Retinal pigment epithelial cell (primary cell): ENCODE measurements around the gene TIFAB.

ENCODE experiments used
- DNase-seq: peaks from one replicate; pipeline ENCODE4 v3.0.0-alpha.2; 2010; ENCODE audit warnings: low read depth
- H3K4me3 ChIP-seq: 2 replicates; pipeline ENCODE4 v1.5.1; 2011; ENCODE audit warnings: mild to moderate bottlenecking, low read length, control low read depth, moderate library complexity
- TF ChIP-seq, protein P1 (sequence below): conservative IDR thresholded peaks from 2 replicates; pipeline ENCODE4 v1.5.1; 2011; ENCODE audit warnings: low read depth, low read length, control low read depth, inconsistent platforms

TIFAB gene

DNA sequence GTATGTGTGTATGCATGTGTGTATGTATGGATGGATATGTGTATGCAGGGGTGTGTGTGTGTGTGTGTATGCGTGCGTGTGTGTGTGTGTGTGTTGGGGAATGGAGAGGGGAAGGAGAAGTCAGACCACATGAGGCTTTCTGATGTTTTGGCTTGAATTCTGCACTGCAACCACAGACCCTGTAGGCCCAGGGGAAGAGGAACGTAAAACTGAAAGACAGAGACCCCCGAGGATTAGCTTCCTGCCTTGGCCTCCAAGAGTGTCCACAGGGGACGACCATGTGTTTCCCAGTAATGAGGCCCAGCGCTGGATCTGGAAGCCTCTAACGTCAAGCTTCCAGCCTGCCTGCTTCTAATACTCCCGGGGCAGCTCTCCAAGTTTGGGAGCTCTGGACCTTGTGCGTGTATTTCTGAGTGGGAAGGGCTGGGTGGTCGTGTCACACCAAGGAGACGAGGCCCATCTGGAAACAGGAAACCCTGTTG lies 10.8 kb downstream of the TIFAB start:
- no peak for DNase-seq
- no peak overlapping the region for H3K4me3 ChIP-seq
- TF ChIP-seq, protein P1, sequence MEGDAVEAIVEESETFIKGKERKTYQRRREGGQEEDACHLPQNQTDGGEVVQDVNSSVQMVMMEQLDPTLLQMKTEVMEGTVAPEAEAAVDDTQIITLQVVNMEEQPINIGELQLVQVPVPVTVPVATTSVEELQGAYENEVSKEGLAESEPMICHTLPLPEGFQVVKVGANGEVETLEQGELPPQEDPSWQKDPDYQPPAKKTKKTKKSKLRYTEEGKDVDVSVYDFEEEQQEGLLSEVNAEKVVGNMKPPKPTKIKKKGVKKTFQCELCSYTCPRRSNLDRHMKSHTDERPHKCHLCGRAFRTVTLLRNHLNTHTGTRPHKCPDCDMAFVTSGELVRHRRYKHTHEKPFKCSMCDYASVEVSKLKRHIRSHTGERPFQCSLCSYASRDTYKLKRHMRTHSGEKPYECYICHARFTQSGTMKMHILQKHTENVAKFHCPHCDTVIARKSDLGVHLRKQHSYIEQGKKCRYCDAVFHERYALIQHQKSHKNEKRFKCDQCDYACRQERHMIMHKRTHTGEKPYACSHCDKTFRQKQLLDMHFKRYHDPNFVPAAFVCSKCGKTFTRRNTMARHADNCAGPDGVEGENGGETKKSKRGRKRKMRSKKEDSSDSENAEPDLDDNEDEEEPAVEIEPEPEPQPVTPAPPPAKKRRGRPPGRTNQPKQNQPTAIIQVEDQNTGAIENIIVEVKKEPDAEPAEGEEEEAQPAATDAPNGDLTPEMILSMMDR, result no peak

DNA sequence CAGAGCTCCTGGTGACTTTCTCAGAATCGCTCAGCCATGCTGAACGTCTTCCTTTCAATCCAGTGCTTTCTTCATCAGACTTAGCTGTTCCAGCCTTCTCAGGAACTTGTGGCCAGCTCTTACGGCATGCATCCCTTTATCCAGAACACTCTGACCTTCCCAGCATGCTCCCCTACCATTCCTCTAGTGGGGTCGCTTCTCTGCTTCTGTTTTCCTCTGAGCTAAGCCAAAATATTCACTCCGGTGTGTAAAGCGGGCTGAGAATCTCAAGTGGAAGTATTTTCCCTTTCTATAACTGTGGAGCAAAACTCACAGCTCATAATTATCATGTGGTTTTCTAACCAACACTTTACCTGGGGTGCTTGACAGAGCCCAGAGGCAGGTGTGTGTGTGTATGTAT lies 11.2 kb downstream of the TIFAB start:
- DNase-seq, result no peak
- no peak overlapping the region for H3K4me3 ChIP-seq
- TF ChIP-seq, protein P1, result no peak

DNA sequence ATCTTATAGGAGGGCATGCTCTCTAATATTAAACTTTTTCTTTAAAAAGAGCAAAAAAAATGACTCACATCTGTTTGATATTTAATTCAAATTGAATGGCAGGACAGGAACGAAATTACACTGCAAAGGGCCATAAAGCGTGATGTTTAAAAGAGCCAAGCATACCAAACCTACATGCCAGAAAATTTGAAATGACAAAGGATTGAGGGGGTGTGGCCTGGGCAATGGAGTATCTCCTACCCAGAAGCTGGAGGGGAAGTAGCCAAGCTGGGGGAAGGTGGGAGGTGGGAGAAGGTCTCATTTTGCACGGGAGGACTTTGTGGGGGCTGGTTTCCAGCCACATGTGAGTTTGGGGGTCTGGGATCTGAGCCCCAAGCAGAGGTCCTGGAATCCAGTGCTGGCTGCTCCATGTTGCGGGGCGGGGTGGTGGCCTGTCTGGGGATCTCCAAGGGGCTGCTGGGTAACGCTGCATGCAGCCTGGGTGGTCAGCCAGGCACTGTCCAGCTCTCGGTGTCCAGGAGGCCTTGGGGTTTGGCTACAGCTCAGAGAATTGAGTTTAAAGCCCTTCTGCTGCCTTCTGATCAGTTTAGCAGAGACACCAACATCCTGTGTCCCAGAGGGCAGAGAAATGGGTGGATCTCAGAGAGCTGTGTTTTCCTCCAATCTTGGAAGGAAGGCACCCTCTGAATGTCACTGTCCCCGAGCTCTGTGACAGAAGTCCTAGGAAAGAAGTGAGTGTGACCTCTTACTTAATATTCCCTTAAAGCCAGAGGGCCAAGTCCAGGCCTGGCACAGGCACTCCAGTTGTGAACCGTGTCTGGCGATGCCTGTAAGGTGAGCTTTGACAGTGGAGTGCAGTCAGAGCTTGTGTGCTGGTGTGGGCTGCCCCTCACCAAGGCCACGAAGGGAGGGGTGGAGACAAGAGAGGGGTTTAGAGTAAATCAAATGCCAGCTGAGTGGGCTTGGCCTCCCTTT lies 12.6 kb downstream of the TIFAB start:
- TF ChIP-seq, protein P1, result no peak
- no peak for DNase-seq
- no peak overlapping the region for H3K4me3 ChIP-seq

DNA sequence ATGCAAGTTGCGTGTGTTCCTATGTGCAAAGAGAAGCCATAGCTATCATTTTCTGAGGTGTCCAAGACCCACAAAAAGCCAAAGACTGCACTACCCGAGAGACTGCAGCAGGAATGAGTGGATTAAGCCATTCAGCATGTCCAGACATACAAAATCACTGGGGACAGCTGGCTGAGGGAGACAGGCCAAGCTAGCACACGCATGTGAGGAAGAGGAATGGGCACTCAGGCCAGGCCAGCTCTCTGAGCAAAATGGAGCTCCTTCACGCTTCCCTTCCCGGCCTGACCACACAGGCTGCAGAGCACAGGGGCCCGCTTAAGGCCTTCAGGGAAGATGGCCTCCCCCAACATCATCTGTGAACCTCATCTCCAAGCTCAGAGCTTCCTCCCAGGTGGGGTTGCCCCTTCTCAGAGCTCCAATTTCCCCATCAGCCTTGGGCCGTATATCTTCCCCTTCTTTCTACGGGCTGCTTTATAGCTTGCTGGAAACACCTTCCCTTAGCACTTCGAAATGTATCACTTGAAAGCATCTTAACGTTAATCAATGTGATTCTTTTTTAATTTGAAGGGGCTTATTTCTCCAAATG lies 13.4 kb downstream of the TIFAB start:
- no peak for DNase-seq
- TF ChIP-seq, protein P1, result no peak

DNA sequence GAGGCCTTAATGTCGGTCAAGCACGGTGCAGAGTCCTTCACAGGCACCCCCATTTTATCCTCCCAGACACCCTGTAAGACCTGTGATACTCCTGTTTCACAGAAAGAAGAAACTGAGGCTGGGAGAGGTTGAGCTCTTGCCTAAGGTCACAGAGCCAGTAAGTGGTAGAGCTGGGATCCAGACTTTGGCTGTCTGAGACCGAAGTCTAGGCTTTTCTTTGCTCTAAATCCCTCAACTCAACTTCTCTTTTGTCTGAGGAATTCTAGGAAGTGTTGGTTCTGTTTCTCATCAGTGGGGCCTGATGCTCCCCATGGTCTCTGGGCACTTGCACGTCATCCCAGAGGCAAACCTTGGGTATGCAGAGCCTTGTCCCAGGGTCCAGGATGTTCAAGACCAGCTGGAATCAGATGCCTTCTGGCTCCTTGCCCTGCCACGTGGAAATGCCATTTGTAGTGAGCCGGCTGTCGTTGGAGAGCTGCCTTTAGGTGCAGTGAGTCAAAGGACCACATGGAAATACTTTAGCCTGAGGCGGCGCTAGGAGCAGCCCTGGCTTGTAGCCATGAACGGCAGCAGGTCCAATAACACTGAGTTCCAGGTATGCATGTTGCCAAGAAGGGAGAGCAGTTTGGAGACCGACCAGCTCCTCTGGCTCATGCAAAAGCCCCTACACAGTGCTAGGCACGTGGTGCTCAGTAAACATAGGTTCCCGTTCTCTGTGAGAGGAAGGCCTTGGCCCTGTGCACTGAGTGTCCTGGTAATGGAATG lies 14.2 kb downstream of the TIFAB start:
- peak; percentile 98 for DNase-seq
- no peak overlapping the region for H3K4me3 ChIP-seq
- TF ChIP-seq, protein P1, result no peak

More for the DNA sequence above, 13.4 kb downstream of the TIFAB start:
- no peak overlapping the region for H3K4me3 ChIP-seq

DNA sequence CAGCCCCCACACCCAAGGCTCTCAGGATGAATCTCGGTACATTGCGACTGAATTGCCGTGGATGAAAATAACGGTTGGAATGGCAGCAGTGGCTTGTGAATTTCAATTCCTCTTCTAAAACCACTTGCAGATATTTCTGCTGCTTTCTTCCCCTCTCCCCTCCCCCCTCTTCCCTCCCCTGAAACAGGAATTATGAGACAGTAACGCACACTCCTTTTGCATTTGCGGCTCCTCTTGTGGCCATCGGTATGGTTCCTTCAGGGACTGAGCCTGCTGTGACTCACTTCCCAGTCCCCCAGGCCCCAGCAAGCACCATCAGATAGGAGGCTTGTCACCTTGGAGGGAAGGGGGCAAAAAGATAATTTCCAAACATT lies 14.7 kb downstream of the TIFAB start:
- TF ChIP-seq, protein P1, result no peak
- no peak for DNase-seq
- no peak overlapping the region for H3K4me3 ChIP-seq
